Left lung (tissue), 10 donors: ENCODE data around the gene THEM4. TPM values are rescaled to one million over a fixed set of nuclear protein-coding genes. Genes with fewer than 3 reads are reported as not detected.

Experiments used
- ATAC-seq: fragments of 200-7000 bp; cut with Tn5 transposase; one replicate; pipeline ENCODE4 v1.9.1; 2020; ENCODE audit warnings: moderate library complexity
- DNase-seq, 4 donors: peaks; one replicate each; pipeline ENCODE4 v3.0.0-alpha.2; 2013 to 2020
- H3K27ac ChIP-seq, 2 donors: fragments of 200-600 bp; sonication (generic) in 1 of 2; one replicate each; pipeline versions ENCODE4 v1.5.0 to v1.8.0; 2020 to 2021
- H3K27me3 ChIP-seq, 2 donors: fragments of 200-600 bp; sonication (generic) in 1 of 2; one replicate each; pipeline versions ENCODE4 v1.5.0 to v1.8.0; 2020 to 2021
- H3K36me3 ChIP-seq, 2 donors: fragments of 200-600 bp; sonication (generic) in 1 of 2; one replicate each; pipeline versions ENCODE4 v1.5.0 to v1.8.0; 2020 to 2021
- H3K4me1 ChIP-seq, 2 donors: fragments of 200-600 bp; one replicate each; pipeline ENCODE4 v1.8.0; 2021
- H3K4me3 ChIP-seq, 2 donors: fragments of 200-600 bp; sonication (generic) in 1 of 2; one replicate each; pipeline versions ENCODE4 v1.5.0 to v1.8.0; 2020 to 2021; ENCODE audit warnings: mild to moderate bottlenecking in 1 of 2
- H3K9me3 ChIP-seq, 2 donors: fragments of 200-600 bp; sonication (generic) in 1 of 2; one replicate each; pipeline versions ENCODE4 v1.5.0 to v1.8.0; 2020 to 2021
- intact Hi-C, 2 donors: fragments of 100-400 bp; cut with DNase I; formaldehyde crosslinking; loops; one replicate each; pipeline versions ENCODE4 v1.11.2 to v1.14.2; 2022
- polyA plus RNA-seq, 6 donors: library from polyadenylated mRNA; unstranded; fragments of 120-200 nt; gene quantifications; one replicate each; pipeline ENCODE4 v1.2.1, GENCODE V29; 2013; ENCODE audit not compliant: insufficient read length in 6 of 6
- total RNA-seq, 2 donors: library from RNA; stranded (reverse); fragmentation: NEBNext Ultra II Directional; extraction: Animal tissue kit (Norgen Biotek cat#: 25700); gene quantifications; one replicate each; pipeline ENCODE4 v1.2.1, GENCODE V29; 2021
- TF ChIP-seq, protein P1 (sequence below), 2 donors: fragments of 200-600 bp; sonication (generic) in 1 of 2; IDR thresholded peaks; one replicate each; pipeline versions ENCODE4 v1.5.0 to v1.8.0; 2021; ENCODE audit warnings: antibody characterized with exemption in 2 of 2
- donor health status: DM: no; HTN: yes; CAD: no.
- donor health status: DM: no; HTN: no; CAD: no.

Gene THEM4
- total and polyA plus RNA-seq, 8 donors, result 10.6 to 36.8 (median 30.6) TPM

DNA sequence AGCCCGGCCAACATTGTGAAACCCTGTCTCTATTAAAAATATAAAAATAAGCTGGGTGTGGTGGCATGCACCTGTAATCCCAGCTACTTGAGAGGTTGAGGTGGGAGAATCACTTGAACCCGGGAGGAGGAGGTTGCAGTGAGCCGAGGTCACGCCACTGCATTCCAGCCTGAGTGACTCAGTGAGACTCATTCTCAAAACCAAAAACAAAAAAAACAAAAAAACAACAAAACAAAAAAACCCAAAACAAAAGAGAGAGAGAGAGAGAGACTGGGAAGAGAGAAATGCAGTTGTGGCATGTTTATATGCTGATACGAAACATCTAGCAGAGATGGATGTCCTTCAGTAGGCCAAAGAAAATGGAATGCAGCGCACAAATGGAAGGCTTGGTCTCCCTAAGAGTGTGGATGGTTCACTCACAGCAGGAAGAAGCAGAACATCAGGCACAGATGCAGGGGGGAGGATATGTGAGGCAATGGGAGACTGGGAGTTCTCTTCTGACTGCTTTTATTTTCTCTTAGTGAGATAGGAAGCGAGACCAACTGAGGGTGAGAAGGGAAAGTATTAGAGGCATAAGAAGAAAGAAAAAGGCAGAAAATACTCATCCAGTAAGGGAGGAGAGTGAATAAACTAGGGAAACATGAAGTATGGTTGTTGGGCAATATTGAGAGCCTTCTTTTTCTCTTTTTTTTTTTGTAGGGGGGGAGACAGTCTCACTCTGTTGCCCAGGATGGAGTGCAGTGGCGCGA, 16.0 kb downstream of the THEM4 start:
- Histone ChIP-seq H3K4me3 (no peak overlapping the region), H3K27me3 (no peaks in the 10 kb centered on the region), H3K36me3 (peaks cover 0 to 33% of the 10 kb centered on the region in 2 donors), H3K27ac (no peak overlapping the region), H3K9me3 (no peaks in the 10 kb centered on the region), H3K4me1 (no peaks in the 10 kb centered on the region)
- ATAC-seq (no peak), DNase-seq (no peak)
- TF ChIP-seq, protein P1, sequence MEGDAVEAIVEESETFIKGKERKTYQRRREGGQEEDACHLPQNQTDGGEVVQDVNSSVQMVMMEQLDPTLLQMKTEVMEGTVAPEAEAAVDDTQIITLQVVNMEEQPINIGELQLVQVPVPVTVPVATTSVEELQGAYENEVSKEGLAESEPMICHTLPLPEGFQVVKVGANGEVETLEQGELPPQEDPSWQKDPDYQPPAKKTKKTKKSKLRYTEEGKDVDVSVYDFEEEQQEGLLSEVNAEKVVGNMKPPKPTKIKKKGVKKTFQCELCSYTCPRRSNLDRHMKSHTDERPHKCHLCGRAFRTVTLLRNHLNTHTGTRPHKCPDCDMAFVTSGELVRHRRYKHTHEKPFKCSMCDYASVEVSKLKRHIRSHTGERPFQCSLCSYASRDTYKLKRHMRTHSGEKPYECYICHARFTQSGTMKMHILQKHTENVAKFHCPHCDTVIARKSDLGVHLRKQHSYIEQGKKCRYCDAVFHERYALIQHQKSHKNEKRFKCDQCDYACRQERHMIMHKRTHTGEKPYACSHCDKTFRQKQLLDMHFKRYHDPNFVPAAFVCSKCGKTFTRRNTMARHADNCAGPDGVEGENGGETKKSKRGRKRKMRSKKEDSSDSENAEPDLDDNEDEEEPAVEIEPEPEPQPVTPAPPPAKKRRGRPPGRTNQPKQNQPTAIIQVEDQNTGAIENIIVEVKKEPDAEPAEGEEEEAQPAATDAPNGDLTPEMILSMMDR (IDR thresholded peaks at IDR 0.05), result no peak
- intact Hi-C loops, result no loop called here

DNA sequence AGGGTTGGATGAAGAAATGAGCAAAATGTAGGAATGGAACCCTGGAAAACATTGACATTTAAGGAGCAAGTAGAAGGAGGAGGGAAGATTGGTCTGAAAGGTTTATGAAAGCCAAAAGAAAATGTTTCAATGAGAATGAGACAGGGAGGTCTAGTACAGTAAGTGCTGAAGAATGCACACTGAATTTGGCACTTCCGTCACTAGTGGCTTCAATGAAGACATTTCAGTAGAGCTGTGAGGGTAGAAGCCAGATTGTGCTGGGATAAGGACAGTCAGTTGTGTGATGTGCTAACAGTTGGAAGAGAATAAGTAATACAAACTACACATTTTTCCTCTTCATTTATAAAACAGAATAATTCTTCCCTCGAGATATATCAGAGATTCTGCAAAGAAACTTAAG, 17.1 kb downstream of the THEM4 start:
- H3K4me1 ChIP-seq, result no peaks in the 10 kb centered on the region
- DNase-seq (no peak), ATAC-seq (no peak)
- H3K27me3 ChIP-seq, result no peaks in the 10 kb centered on the region
- intact Hi-C loops, result no loop called here
- H3K4me3 ChIP-seq, result no peak overlapping the region
- H3K9me3 ChIP-seq, result no peaks in the 10 kb centered on the region
- TF ChIP-seq, protein P1 (IDR thresholded peaks at IDR 0.05), result no peak
- H3K36me3 ChIP-seq, result peaks cover 0 to 42% of the 10 kb centered on the region in 2 donors
- H3K27ac ChIP-seq, result no peak overlapping the region

DNA sequence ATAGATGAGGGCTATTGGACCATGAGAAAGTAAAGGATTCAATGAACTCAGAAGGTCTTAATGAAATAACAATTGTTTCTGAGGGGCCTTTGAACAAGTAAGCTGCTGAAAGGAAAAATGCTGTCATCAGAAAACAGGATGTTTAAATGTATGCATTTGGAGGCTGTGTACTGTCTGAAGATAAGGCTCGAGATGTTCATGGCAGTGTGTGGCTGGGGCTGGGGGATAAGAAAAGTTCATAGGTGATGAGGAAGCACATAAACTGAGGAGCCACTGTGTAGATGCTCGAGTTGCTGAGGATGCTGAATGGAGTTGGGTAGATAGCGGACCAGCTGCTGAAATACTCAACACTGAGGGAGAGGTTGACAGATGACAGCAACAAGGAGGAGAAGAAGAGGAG, 17.8 kb downstream of the THEM4 start:
- no peaks in the 10 kb centered on the region for H3K9me3 ChIP-seq
- TF ChIP-seq, protein P1 (IDR thresholded peaks at IDR 0.05), result no peak
- intact Hi-C loops, result no loop called here
- H3K4me1 ChIP-seq, result no peaks in the 10 kb centered on the region
- DNase-seq, result no peak
- peaks cover 0 to 42% of the 10 kb centered on the region in 2 donors for H3K36me3 ChIP-seq
- no peaks in the 10 kb centered on the region for H3K27me3 ChIP-seq
- ATAC-seq, result no peak
- no peak overlapping the region for H3K27ac ChIP-seq
- no peak overlapping the region for H3K4me3 ChIP-seq

DNA sequence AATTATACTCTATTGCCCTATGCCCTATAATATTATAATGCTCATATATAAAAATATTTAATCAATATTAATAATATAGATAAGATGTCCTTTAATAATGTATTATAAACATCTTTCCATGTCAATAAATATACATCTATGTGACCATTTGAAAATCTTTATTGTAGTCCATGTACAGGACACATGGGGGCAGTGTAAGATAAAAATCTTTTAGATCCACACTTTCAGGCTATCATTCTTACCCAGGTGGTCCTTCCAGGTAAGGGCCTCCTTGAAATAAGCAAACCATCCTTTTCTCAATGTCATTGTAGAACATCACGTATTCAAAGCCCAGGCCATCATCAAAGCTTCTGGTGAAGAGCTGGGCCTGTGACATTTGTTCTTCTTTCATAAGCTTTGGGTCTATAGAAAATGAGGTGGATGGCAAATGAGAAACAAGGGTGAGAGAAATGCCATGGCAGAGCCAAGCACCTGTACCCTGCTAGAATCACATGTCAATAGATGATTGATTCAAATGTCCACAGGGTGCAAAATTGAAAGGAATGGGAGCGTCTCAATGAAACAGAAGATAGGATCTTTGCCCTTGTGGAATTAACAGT, 20.2 kb downstream of the THEM4 start:
- no peak for DNase-seq
- peak; percentile 45 for ATAC-seq
- no peaks in the 10 kb centered on the region for H3K4me1 ChIP-seq
- intact Hi-C loops, result no loop called here
- no peaks in the 10 kb centered on the region for H3K27me3 ChIP-seq
- no peak overlapping the region for H3K4me3 ChIP-seq
- no peak overlapping the region for H3K27ac ChIP-seq
- H3K9me3 ChIP-seq, result no peaks in the 10 kb centered on the region
- H3K36me3 ChIP-seq, result peaks cover 0 to 29% of the 10 kb centered on the region in 2 donors
- TF ChIP-seq, protein P1 (IDR thresholded peaks at IDR 0.05), result no peak

DNA sequence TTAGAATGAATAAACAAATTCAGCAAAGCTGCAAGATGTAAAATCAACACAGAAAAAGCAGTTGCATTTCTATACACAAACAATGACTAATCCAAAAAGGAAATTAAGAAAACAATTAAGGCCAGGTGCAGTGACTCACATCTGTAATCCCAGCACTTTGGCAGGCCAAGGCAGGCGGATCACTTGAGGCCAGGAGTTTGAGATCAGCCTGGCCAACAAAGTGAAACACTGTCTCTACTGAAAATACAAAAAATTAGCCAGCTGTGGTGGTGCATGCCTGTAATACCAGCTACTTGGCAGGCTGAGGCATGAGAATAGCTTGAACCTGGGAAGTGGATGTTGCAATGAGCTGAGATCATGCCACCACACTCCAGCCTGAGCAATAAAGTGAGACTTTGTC, 22.3 kb downstream of the THEM4 start:
- no peaks in the 10 kb centered on the region for H3K9me3 ChIP-seq
- DNase-seq (no peak), ATAC-seq (no peak)
- H3K27ac ChIP-seq, result no peak overlapping the region
- peaks cover 0 to 11% of the 10 kb centered on the region in 2 donors for H3K36me3 ChIP-seq
- no peak overlapping the region for H3K4me3 ChIP-seq
- TF ChIP-seq, protein P1 (IDR thresholded peaks at IDR 0.05), result no peak
- H3K4me1 ChIP-seq, result no peaks in the 10 kb centered on the region
- intact Hi-C loops, result no loop called here
- H3K27me3 ChIP-seq, result no peaks in the 10 kb centered on the region
